CD4-positive, alpha-beta T cell treated with Interleukin-12 subunit alpha and Interleukin-12 subunit beta, for 1 hour (primary cell): ENCODE results near the gene EID2B.

Experiments
- DNase-seq: peaks from one replicate; pipeline ENCODE4 v3.0.0-alpha.2; 2020

EID2B gene

GRCh38 chr19:39525205-39525604 is 7.4 kb downstream of the EID2B start:
- DNase-seq = no peak

- DNase-seq = no peak
Observed at GRCh38 chr19:39524495-39524894, 8.2 kb downstream of the EID2B start.

DNA sequence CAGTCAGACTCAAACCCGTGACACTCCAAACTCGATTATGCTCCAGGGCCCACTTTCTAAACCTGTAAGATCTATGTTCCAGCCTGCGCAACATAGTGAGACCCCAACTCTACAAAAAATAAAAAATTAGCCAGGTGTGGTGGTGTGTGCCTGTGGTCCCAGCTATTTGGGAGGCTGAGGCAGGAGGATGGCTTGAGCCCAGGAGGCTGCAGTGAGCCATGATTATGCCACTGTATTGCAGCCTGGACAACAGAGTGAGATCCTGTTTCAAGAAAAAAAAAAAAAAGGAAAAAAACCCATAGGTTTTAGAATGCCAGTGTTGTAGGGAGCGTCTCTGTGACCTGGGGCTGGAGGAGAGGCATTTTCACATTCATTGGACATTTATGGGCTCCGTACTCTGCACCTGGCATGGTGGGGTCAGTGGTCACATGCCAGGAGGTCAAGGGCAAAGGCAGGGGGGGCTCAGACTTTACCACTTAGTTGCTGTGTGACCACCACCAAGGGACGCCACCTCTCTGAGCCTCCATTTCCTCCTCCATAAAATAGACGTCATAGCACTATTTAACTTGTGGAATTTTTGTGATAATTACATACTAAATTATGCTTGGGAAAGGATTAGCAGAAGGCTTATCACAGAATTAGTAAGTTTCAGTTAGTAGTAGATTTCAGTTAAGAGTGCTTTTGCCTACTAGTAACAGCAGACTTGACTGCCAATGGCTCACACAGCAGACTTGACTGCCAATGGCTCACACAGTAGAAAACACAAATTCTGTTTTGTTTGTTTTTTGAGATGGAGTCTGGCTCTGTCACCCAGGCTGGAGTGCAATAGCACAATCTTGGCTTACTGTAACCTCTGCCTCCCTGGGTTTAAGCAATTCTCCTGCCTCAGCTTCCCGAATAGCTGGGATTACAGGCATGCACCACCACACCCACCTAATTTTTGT is 11.8 kb downstream of the EID2B start:
- DNase-seq = no peak

- no peak for DNase-seq
Observed at GRCh38 chr19:39518975-39519374, 13.7 kb downstream of the EID2B start.

DNA sequence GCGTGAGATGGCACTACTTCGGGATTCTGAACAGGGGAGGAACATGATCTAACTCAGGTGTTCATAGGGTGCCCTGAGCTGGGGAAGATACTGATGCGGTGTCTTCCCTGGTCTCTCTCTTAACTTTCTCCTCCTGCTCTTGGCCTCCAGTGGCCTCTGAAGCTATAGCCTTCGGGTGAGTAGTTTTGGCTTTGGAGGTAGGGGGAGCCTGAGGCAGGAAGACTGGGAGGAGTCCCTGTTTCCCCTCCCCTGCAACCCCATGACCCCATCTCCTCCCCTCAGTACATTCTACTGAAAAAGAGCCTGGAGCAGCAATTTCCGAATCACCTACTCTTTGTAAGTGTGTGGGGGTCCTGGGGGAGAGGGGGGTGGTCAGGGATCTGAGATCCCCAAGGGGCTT is 14.2 kb downstream of the EID2B start:
- DNase-seq = no peak

- DNase-seq = no peak
Observed at GRCh38 chr19:39517432-39517831, 15.2 kb downstream of the EID2B start.

DNA sequence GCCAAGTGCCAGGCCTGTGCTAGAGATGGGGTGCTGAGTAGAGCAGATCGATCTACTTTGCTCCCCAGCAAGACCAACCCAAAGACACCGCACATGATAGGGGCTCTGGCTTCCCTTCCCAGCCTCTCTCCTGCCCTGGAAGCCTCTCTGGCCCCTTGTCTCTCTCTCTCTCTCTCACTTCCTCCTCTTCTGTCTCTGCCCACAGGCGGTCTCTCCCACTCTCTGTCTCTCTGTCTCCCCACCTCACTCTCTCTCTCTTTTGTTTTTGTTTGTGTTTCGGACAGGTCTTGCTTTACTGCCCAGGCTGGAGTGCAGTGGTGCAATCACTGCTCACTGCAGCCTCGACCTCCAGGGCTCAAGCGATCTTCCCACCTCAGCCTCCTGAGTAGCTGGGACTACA is 16.4 kb downstream of the EID2B start:
- no peak for DNase-seq

GRCh38 chr19:39515551-39516191 is 17.0 kb downstream of the EID2B start:
- DNase-seq = no peak

GRCh38 chr19:39514840-39515550 is 17.7 kb downstream of the EID2B start, which contains the start of gene SELENOV:
SELENOV (plus strand) TSS chr19:39515139; CDS start chr19:39515213, 74 bp downstream.
- peak; percentile 15 for DNase-seq

DNA sequence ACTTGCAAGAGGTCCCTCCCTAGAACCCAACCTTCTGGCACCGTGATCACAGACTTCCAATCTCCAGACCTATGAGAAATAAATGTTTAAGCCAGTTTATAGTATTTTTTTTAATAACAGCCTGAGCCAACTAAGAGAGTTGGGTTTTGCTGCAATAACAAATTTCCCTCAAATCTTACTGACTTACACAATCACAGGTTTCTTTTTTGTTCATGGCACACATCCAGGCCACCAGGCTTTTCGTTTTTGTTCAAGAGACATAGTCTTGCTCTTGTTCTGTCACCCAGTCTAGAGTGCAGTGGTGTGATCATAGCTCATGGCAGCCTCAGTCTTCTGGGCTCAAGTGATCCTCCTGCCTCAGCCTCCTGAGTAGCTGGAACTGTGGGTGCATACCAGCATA is 19.7 kb downstream of the EID2B start:
- DNase-seq = no peak

DNA sequence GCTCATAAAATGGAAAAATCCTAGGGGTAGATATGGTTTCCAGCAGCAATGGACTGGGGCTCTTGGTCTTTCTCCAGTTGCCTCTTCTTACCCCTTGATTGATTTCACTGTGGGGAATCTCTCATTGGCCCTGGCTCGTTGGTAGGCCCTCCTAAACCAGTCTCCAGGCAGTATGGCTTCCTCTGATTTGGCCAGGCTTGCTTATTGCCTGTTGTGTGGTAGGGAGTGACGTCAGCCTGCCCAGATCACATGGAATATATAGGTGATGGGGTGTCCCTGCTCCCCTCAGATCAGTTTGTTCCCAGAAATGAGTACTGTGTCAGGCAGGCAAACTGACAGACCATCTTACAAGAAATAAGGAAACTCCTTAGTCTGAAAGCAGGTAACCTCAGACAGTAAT is 23.4 kb downstream of the EID2B start:
- DNase-seq = no peak

DNA sequence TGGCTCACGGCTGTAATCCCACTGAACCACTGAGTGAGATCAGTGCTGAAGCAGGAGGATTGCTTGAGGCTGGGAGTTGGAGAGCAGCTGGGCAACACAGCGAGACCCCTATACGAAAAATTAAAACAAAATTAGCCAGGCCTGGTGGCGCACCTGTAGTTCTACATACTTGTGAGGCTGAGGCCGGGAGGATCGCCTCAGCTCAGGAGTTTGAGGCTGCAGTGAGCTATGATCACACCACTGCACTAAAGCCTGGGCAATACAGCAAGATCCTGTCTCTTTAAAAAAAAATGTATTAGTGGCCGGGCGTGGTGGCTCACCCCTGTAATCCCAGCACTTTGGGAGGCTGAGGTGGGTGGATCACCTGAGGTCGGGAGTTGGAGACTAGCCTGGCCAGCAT is 24.0 kb downstream of the EID2B start:
- DNase-seq = no peak

DNA sequence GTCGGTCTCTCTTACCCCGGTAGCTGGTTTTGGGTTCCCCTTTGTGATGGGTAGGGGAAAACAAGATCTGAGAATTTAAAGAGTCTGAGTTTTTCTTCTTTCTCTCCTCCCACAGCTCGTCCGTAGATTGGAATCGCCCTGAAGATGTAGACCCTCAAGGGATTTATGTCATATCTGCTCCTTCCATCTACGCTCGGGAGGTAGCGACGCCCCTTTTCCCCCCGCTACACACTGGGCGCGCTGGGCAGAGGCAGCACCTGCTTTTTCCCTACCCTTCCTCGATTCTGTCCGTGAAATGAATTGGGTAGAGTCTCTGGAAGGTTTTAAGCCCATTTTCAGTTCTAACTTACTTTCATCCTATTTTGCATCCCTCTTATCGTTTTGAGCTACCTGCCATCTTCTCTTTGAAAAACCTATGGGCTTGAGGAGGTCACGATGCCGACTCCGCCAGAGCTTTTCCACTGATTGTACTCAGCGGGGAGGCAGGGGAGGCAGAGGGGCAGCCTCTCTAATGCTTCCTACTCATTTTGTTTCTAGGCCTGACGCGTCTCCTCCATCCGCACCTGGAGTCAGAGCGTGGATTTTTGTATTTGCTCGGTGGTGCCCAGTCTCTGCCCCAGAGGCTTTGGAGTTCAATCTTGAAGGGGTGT is 24.8 kb downstream of the EID2B start:
- no peak for DNase-seq

- DNase-seq = peak; percentile 66
Observed at GRCh38 chr19:39506944-39507714, 25.5 kb downstream of the EID2B start.

- DNase-seq = no peak
Observed at GRCh38 chr19:39506598-39506943, 26.1 kb downstream of the EID2B start.

GRCh38 chr19:39502640-39503417 is 29.8 kb downstream of the EID2B start:
- DNase-seq = peak; percentile 82

- DNase-seq = no peak
Observed at GRCh38 chr19:39501340-39501739, 31.3 kb downstream of the EID2B start.

DNA sequence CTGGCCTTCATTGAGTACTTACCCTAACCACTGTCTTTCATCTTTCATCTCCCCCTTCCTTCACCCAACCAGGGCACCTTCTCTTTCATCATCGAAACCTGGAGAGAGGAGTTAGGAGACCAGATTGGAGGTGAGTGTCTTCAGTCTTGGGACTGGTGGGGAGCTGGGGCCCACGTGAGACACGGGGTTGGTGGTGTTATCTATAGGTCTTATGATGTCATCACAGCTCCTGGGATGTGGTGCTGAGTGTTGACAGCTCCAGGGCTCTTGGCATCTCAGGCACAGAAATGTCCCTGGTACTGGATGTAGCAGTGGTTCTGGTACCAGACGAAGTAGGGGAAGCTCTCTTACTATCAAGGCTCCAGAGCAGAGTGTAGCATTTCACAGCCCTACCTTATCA is 32.1 kb downstream of the EID2B start:
- DNase-seq = no peak

DNA sequence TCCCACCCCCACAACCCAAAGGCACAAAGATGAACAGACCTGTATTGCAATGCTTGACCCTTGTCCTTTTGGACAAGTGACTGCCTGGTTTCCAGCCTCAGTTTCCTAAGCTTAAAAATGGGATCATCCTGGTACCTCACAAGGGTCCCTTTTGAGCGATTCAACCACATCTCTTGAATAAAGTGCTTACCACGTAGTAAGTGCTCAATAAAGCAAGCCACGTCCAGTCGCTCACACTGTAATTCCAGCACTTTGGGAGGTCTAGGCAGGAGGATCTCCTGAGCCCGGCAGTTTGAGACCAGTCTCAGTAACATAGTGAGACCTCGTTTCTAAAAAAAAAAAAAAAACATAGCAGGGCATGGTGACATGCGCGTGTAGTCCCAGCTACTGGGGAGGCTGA is 32.7 kb downstream of the EID2B start:
- no peak for DNase-seq

DNA sequence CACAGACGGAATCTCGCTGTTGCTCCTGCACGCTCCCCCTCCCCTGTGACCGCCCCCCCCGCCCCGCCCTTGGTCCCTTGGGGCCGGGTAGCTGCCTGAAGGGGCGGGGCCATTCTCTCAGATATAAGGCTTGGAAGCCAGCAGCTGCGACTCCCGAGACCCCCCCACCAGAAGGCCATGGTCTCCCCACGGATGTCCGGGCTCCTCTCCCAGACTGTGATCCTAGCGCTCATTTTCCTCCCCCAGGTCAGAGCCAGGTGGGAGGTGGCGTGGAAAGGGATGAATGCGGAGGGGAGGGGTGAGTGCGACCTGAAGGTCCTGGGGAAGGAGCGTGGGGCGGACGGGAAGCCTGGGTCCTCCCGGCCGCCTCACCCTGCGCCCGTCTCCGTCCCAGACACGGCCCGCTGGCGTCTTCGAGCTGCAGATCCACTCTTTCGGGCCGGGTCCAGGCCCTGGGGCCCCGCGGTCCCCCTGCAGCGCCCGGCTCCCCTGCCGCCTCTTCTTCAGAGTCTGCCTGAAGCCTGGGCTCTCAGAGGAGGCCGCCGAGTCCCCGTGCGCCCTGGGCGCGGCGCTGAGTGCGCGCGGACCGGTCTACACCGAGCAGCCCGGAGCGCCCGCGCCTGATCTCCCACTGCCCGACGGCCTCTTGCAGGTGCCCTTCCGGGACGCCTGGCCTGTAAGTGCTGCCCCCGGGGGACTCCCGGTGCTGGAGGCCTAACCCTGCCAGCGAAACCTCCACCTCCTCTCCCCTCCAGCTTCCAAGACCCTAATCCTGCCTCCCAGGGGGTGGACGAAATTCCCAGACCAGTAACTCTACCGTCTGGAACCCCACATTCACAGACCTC is 33.6 kb downstream of the EID2B start, which contains the start of gene DLL3:
TSS of gene DLL3 (plus strand) at position 150 of the 845 bp plus-strand sequence. CDS start at position 178, 28 bp downstream.
- DNase-seq = no peak
